GM12875 (cell line): ENCODE measurements around the gene C6orf141.
"Not testable (repeated sequence)": the region's sequence is repeated elsewhere in the genome, so short reads cannot be mapped to it uniquely, and the experiment has no call there.

Experiments
- H3K4me3 ChIP-seq: one replicate; pipeline ENCODE4 v1.5.1; 2011; ENCODE audit warnings: low read depth, low read length, control low read depth
- TF ChIP-seq, protein P1 (sequence below): IDR thresholded peaks from 2 replicates; pipeline ENCODE4 v1.5.1; 2011; ENCODE audit warnings: low read depth, mild to moderate bottlenecking, control low read depth, inconsistent platforms, low read length, moderate library complexity, borderline replicate concordance; ENCODE audit not compliant: insufficient read depth

The C6orf141 gene

DNA sequence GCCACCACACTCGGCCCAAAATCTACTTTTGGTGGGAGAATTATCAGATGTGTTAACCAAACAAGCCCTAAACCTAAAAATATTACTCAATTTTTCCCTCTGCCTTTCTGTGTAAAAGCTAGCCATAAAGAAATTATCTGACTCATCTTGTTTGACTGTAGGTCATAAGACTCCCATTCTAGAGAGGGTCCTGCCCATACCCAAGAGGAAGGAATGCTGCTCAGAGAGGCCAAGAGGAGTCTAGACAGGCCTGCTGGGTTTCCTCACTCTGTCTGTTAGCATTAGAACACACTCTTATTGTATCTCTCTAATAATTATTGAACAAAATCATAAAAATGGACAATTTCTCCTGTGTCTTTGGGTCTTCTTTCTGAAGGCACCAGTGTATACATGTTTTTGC, 26.1 kb downstream of the C6orf141 start:
- TF ChIP-seq, protein P1, sequence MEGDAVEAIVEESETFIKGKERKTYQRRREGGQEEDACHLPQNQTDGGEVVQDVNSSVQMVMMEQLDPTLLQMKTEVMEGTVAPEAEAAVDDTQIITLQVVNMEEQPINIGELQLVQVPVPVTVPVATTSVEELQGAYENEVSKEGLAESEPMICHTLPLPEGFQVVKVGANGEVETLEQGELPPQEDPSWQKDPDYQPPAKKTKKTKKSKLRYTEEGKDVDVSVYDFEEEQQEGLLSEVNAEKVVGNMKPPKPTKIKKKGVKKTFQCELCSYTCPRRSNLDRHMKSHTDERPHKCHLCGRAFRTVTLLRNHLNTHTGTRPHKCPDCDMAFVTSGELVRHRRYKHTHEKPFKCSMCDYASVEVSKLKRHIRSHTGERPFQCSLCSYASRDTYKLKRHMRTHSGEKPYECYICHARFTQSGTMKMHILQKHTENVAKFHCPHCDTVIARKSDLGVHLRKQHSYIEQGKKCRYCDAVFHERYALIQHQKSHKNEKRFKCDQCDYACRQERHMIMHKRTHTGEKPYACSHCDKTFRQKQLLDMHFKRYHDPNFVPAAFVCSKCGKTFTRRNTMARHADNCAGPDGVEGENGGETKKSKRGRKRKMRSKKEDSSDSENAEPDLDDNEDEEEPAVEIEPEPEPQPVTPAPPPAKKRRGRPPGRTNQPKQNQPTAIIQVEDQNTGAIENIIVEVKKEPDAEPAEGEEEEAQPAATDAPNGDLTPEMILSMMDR: no peak
- no peak overlapping the region for H3K4me3 ChIP-seq

DNA sequence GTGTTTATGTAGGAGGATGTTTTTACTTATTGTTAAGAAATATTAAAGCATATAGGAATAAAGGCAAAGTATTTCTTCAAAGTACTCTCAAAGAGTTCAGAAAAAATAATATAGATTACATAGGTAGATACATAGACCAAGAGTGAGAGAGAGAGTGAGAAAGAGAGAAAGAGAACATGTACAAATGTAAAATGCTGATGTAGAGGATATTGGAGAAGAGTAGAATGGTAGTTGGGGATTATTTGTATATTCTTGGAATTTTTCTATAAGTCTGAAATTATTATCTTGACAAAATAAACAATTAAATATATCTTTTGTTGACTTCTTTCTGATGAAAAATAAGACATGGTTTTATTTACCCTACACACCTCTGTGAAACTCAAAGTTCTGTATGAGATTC, 29.2 kb downstream of the C6orf141 start:
- TF ChIP-seq, protein P1: no peak
- no peak overlapping the region for H3K4me3 ChIP-seq

DNA sequence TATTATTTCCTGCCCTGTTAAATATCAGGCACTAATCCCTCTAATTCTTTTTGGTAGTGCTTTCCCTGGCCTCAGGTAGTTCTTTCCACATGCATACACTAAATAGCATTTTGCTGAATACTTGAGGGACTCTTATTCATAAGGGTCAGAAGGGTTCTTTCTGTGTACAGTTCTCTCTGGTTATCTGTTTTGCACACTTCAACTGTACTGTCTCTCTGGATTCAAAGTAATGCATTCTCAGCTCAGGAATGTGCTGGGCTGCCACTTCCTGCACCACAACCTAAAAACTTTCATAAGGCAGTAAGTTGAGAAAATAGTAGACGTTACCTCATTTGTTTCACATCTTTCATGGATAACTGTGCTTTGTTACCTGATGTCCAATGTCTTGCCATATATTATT, 32.1 kb downstream of the C6orf141 start:
- H3K4me3 ChIP-seq: no peak overlapping the region
- TF ChIP-seq, protein P1: no peak

DNA sequence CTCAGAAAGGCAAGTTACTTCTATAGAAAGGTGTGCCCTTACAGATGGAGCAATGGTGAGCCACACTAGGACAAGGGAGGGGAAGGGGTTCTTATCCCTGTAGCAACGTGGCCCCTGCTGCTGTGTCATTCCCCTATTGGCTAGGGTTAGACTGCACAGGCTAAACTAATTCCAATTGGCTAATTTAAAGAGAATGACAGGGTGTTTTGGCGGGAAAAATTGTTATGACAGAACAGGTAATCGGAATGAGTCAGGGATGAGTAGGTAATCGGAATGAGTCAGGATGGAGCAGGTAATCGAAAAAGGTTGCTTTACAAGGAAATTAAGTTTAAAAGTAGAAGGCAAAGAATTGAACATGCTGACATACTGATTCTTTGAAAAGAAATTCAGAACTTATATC, 36.8 kb downstream of the C6orf141 start:
- not testable (repeated sequence) for H3K4me3 ChIP-seq
